GM23338 (cell line): ENCODE results near the gene AFF3.

Experiments
- CREB1 ChIP-seq: fragments of 250-450 bp; sonication (Bioruptor Pico); IDR thresholded peaks from 2 replicates; pipeline ENCODE4 v1.5.0; 2020; ENCODE audit warnings: low read depth, mild to moderate bottlenecking, moderate library complexity
- EZH2 ChIP-seq: fragments of 200-600 bp; sonication (generic); IDR thresholded peaks from one replicate; pipeline ENCODE4 v1.8.0; 2017; ENCODE audit warnings: antibody characterized with exemption, mild to moderate bottlenecking, low read depth; ENCODE audit not compliant: unreplicated experiment
- EZH2phosphoT487 ChIP-seq: fragments of 200-600 bp; sonication (generic); IDR thresholded peaks from one replicate; pipeline ENCODE4 v1.8.1; 2018; ENCODE audit warnings: antibody characterized with exemption; ENCODE audit not compliant: unreplicated experiment
- POLR2AphosphoS5 ChIP-seq: IDR thresholded peaks from 2 replicates; pipeline ENCODE4 v1.6.1; 2016; ENCODE audit warnings: antibody characterized with exemption, low read depth
- STAT1 ChIP-seq: IDR thresholded peaks from one replicate; pipeline ENCODE4 v1.6.1; 2016; ENCODE audit warnings: antibody characterized with exemption; ENCODE audit not compliant: unreplicated experiment
- ZNF114 ChIP-seq: fragments of 250-450 bp; sonication (Bioruptor Pico); IDR thresholded peaks from 2 replicates; pipeline ENCODE4 v1.5.0; 2020; ENCODE audit warnings: mild to moderate bottlenecking, moderate library complexity
- ZNF331 ChIP-seq: fragments of 250-450 bp; sonication (Bioruptor Pico); IDR thresholded peaks from 2 replicates; pipeline ENCODE4 v1.5.0; 2020; ENCODE audit warnings: low read depth, mild to moderate bottlenecking, moderate library complexity
- TF ChIP-seq, protein P1 (sequence below), 2 experiments: fragments of 200-600 bp in 1 of 2; sonication (generic) in 1 of 2; conservative IDR thresholded peaks; 2 replicates each; pipeline versions ENCODE4 v1.5.1 to v1.6.1; 2016 to 2017; ENCODE audit warnings: antibody characterized with exemption in 2 of 2, low read depth in 2 of 2, mild to moderate bottlenecking in 2 of 2, moderate library complexity in 1 of 2
- TF ChIP-seq, protein P2 (sequence below): IDR thresholded peaks from one replicate; pipeline ENCODE4 v1.6.1; 2018; ENCODE audit warnings: antibody characterized with exemption; ENCODE audit not compliant: unreplicated experiment

DNA sequence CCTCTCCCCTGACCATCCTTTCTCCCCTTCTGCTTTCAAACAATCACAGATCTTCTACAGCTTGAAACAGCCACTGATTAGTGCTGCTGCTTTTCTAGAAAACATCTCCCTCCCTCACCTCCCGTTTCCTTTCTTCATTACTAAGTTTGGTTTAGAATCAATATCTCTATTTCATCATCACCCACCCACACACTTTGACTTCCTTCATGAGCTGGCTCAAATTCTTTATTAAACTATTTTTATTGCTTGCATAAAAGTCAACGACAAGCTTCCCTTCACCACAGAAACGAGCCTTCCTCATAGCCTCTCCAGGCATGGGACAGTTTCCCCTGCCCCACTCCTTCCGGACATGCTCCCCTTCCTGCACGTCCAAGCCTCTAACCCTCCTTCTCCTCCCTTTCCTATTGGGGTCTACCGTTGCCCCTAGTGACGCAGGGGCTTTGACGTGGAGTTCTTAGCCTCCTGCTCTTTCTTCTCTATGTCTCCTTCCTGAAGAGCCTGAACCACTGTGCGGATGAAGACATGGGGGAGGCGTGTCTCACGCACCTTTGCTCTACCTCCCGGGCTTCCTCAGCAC lies 172.0 kb downstream of the AFF3 start:
- TF ChIP-seq EZH2, result no peak
- no peak for TF ChIP-seq ZNF331 (CRISPR knock-in tag)
- TF ChIP-seq EZH2phosphoT487, result no peak
- no peak for TF ChIP-seq POLR2AphosphoS5
- TF ChIP-seq, protein P1, sequence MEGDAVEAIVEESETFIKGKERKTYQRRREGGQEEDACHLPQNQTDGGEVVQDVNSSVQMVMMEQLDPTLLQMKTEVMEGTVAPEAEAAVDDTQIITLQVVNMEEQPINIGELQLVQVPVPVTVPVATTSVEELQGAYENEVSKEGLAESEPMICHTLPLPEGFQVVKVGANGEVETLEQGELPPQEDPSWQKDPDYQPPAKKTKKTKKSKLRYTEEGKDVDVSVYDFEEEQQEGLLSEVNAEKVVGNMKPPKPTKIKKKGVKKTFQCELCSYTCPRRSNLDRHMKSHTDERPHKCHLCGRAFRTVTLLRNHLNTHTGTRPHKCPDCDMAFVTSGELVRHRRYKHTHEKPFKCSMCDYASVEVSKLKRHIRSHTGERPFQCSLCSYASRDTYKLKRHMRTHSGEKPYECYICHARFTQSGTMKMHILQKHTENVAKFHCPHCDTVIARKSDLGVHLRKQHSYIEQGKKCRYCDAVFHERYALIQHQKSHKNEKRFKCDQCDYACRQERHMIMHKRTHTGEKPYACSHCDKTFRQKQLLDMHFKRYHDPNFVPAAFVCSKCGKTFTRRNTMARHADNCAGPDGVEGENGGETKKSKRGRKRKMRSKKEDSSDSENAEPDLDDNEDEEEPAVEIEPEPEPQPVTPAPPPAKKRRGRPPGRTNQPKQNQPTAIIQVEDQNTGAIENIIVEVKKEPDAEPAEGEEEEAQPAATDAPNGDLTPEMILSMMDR (conservative IDR thresholded peaks at IDR 0.05; ENCODE audit: low read depth in 2 of 2), result no peak
- TF ChIP-seq CREB1 (CRISPR knock-in tag), result no peak
- TF ChIP-seq, protein P2, sequence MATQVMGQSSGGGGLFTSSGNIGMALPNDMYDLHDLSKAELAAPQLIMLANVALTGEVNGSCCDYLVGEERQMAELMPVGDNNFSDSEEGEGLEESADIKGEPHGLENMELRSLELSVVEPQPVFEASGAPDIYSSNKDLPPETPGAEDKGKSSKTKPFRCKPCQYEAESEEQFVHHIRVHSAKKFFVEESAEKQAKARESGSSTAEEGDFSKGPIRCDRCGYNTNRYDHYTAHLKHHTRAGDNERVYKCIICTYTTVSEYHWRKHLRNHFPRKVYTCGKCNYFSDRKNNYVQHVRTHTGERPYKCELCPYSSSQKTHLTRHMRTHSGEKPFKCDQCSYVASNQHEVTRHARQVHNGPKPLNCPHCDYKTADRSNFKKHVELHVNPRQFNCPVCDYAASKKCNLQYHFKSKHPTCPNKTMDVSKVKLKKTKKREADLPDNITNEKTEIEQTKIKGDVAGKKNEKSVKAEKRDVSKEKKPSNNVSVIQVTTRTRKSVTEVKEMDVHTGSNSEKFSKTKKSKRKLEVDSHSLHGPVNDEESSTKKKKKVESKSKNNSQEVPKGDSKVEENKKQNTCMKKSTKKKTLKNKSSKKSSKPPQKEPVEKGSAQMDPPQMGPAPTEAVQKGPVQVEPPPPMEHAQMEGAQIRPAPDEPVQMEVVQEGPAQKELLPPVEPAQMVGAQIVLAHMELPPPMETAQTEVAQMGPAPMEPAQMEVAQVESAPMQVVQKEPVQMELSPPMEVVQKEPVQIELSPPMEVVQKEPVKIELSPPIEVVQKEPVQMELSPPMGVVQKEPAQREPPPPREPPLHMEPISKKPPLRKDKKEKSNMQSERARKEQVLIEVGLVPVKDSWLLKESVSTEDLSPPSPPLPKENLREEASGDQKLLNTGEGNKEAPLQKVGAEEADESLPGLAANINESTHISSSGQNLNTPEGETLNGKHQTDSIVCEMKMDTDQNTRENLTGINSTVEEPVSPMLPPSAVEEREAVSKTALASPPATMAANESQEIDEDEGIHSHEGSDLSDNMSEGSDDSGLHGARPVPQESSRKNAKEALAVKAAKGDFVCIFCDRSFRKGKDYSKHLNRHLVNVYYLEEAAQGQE, result no peak
- no peak for TF ChIP-seq STAT1
- no peak for TF ChIP-seq ZNF114 (CRISPR knock-in tag)
